Neural progenitor cell (in vitro differentiated cells): Measurements from ENCODE around the gene PKP3. TPM values are rescaled to one million over a fixed set of nuclear protein-coding genes. Genes with fewer than 3 reads are reported as not detected.

Experiments used
- DNase-seq: peaks from one replicate; pipeline ENCODE4 v3.0.0-alpha.2; 2016; ENCODE audit warnings: low spot score
- H2AFZ ChIP-seq: fragments of 200-600 bp; sonication (generic); replicated peaks from 2 replicates; pipeline ENCODE4 v1.6.1; 2016; ENCODE audit warnings: antibody characterized with exemption
- H3F3A ChIP-seq: fragments of 200-600 bp; sonication (generic); 2 replicates; pipeline ENCODE4 v1.6.1; 2016; ENCODE audit warnings: antibody characterized with exemption, low read depth
- H3K27ac ChIP-seq: fragments of 200-600 bp; sonication (generic); 2 replicates; pipeline ENCODE4 v1.5.1; 2016; ENCODE audit warnings: mild to moderate bottlenecking
- H3K27me3 ChIP-seq: fragments of 200-600 bp; sonication (generic); 2 replicates; pipeline ENCODE4 v1.6.1; 2016; ENCODE audit warnings: mild to moderate bottlenecking, moderate library complexity
- H3K36me3 ChIP-seq: fragments of 200-600 bp; sonication (generic); 2 replicates; pipeline ENCODE4 v1.5.1; 2016
- H3K4me1 ChIP-seq: fragments of 200-600 bp; sonication (generic); 2 replicates; pipeline ENCODE4 v1.6.1; 2016; ENCODE audit warnings: mixed run types
- H3K4me2 ChIP-seq: fragments of 200-600 bp; sonication (generic); 2 replicates; pipeline ENCODE4 v1.6.1; 2016
- H3K4me3 ChIP-seq: fragments of 200-600 bp; sonication (generic); 2 replicates; pipeline ENCODE4 v1.5.1; 2016
- H3K79me2 ChIP-seq: fragments of 200-600 bp; sonication (generic); 2 replicates; pipeline ENCODE4 v1.6.1; 2016; ENCODE audit warnings: low read depth
- H3K9ac ChIP-seq: fragments of 200-600 bp; sonication (generic); 2 replicates; pipeline ENCODE4 v1.6.1; 2016
- H3K9me3 ChIP-seq: fragments of 200-600 bp; sonication (generic); 2 replicates; pipeline ENCODE4 v1.5.1; 2016; ENCODE audit warnings: low read depth
- H4K20me1 ChIP-seq: fragments of 200-600 bp; sonication (generic); 2 replicates; pipeline ENCODE4 v1.6.1; 2016; ENCODE audit warnings: low read depth
- H3K27ac Mint-ChIP-seq: 3 replicates; pipeline ENCODE4 v1.8.0; 2021; ENCODE audit warnings: mixed read lengths
- H3K27me3 Mint-ChIP-seq: 2 replicates; pipeline ENCODE4 v1.8.0; 2022; ENCODE audit warnings: low read depth, mild to moderate bottlenecking, inconsistent platforms, moderate library complexity, mixed read lengths; ENCODE audit not compliant: insufficient read depth
- H3K36me3 Mint-ChIP-seq: 3 replicates; pipeline ENCODE4 v1.8.0; 2021; ENCODE audit warnings: mixed read lengths
- H3K4me1 Mint-ChIP-seq: 3 replicates; pipeline ENCODE4 v1.8.0; 2021; ENCODE audit warnings: mixed read lengths
- H3K4me3 Mint-ChIP-seq: 3 replicates; pipeline ENCODE4 v1.8.0; 2021; ENCODE audit warnings: mild to moderate bottlenecking, moderate library complexity, mixed read lengths
- H3K9me3 Mint-ChIP-seq: 3 replicates; pipeline ENCODE4 v1.8.0; 2020; ENCODE audit warnings: mixed read lengths
- EZH2 ChIP-seq: fragments of 200-600 bp; sonication (generic); IDR thresholded peaks from 2 replicates; pipeline ENCODE4 v1.6.1; 2017; ENCODE audit warnings: antibody characterized with exemption, mild to moderate bottlenecking, moderate library complexity
- EZH2phosphoT487 ChIP-seq: fragments of 200-600 bp; sonication (generic); IDR thresholded peaks from 2 replicates; pipeline ENCODE4 v1.6.1; 2017; ENCODE audit warnings: antibody characterized with exemption
- total RNA-seq: library from RNA; depleted of rRNA; stranded (reverse); fragments of >200 nt; gene quantifications from 2 replicates; pipeline ENCODE4 v1.2.3, GENCODE V29; 2015; ENCODE audit warnings: low replicate concordance
- TF ChIP-seq, protein P1 (sequence below): fragments of 200-600 bp; sonication (generic); IDR thresholded peaks from 2 replicates; pipeline ENCODE4 v1.5.1; 2017; ENCODE audit warnings: antibody characterized with exemption, mild to moderate bottlenecking

PKP3 gene
- total RNA-seq, 1 donor from 2014 or later = 8.5 TPM

DNA sequence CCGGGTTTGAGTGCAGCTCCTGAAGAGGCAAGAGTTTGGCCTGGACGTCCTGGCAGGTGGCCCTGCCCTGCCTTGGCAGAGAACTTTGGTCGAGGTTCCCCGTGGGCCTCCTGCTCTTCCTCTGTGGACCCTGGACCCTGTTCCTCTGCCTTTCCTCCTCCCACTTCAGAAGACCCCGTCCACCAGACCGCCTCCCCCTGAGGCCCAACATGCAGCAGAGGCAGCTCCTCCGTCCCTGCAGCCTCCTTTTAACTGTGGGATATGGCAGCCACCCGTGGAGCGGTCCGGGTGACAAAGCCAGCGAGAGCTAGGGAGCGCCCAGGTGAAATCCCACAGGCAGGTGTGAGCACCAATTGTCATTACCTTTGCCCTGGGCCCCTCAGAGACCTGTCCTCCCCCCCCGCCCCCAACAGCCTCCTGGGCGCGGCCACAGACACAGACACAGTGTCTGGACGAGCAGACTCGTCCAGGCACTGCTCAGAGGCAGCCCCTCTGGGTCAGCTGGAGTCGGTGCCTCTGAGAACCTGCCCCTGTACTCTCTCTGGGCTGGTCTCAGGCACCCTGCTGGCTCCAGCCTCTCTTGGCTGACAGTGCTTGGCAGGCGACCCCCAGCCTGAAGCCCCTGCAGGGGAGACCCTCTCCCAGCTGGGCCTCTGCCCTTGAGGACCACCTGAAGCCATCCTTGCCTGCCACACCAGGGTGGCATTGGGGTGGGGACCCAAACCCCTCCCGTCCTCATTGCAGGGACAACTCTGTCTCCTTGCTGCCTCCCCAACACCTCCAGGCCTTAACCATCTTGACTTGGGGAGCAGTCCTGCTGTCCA is 52.0 kb downstream of the PKP3 start:
- Histone ChIP-seq H3K4me2 (no peak overlapping the region), H3K27ac (no peak overlapping the region), H4K20me1 (no peaks in the 10 kb centered on the region), H3F3A (peaks cover 30% of the 10 kb centered on the region), H3K4me1 (peaks cover 10% of the 10 kb centered on the region), H3K79me2 (peaks cover 17% of the 10 kb centered on the region), H3K9ac (no peak overlapping the region), H3K9me3 (no peaks in the 10 kb centered on the region), H3K4me3 (no peak overlapping the region), H3K36me3 (no peaks in the 10 kb centered on the region), H2AFZ (no peak overlapping the region), H3K27me3 (no peaks in the 10 kb centered on the region)
- DNase-seq = no peak
- Mint-ChIP-seq H3K4me3 (no peak overlapping the region), H3K27me3 (peaks cover 2% of the 10 kb centered on the region), H3K27ac (peak overlapping the region; percentile 85), H3K36me3 (peaks cover 2% of the 10 kb centered on the region), H3K4me1 (peaks cover 19% of the 10 kb centered on the region), H3K9me3 (no peaks in the 10 kb centered on the region)
- no peak for TF ChIP-seq EZH2phosphoT487
- TF ChIP-seq EZH2 = no peak
- TF ChIP-seq, protein P1, sequence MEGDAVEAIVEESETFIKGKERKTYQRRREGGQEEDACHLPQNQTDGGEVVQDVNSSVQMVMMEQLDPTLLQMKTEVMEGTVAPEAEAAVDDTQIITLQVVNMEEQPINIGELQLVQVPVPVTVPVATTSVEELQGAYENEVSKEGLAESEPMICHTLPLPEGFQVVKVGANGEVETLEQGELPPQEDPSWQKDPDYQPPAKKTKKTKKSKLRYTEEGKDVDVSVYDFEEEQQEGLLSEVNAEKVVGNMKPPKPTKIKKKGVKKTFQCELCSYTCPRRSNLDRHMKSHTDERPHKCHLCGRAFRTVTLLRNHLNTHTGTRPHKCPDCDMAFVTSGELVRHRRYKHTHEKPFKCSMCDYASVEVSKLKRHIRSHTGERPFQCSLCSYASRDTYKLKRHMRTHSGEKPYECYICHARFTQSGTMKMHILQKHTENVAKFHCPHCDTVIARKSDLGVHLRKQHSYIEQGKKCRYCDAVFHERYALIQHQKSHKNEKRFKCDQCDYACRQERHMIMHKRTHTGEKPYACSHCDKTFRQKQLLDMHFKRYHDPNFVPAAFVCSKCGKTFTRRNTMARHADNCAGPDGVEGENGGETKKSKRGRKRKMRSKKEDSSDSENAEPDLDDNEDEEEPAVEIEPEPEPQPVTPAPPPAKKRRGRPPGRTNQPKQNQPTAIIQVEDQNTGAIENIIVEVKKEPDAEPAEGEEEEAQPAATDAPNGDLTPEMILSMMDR = no peak

DNA sequence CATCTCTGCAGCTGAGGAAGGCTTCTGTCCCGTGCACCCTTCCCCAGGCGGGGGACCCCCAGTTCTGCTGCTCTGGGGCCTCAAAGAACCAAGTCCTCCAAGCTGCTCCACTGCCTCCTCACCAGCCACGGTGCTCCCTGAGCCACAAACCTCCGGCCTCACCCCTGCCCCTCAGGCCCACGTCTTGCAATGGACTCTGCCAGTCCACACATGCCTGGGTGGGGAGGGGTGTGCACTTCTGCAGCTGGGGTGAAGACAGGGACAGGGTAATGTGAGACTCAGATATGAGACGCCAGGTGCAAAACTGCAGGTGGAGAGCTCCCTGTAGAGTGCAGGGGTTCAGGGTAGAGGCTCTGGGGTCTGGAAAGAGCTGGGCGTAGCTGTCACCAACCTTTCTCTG is 52.9 kb downstream of the PKP3 start:
- peaks cover 33% of the 10 kb centered on the region for H3F3A ChIP-seq
- H3K4me3 ChIP-seq = no peak overlapping the region
- no peak for TF ChIP-seq EZH2phosphoT487
- no peak for TF ChIP-seq EZH2
- TF ChIP-seq, protein P1 = no peak

GRCh38 chr11:447923-448731 is 54.1 kb downstream of the PKP3 start:
- H3K4me1 ChIP-seq = peaks cover 4% of the 10 kb centered on the region
- peak overlapping the region; percentile 79 for H3K4me3 ChIP-seq
- H3K79me2 ChIP-seq = peaks cover 38% of the 10 kb centered on the region
- Mint-ChIP-seq H3K4me3 (peak overlapping the region; percentile 91), H3K27me3 (peaks cover 5% of the 10 kb centered on the region), H3K36me3 (peaks cover 7% of the 10 kb centered on the region), H3K4me1 (peaks cover 26% of the 10 kb centered on the region), H3K9me3 (no peaks in the 10 kb centered on the region), H3K27ac (peak overlapping the region; percentile 92)
- peak overlapping the region; percentile 84 for H3K4me2 ChIP-seq
- H3F3A ChIP-seq = peaks cover 33% of the 10 kb centered on the region
- no peak overlapping the region for H3K27ac ChIP-seq
- no peaks in the 10 kb centered on the region for H3K36me3 ChIP-seq
- no peaks in the 10 kb centered on the region for H3K27me3 ChIP-seq
- DNase-seq = peak; percentile 97
- no peak for TF ChIP-seq EZH2phosphoT487
- TF ChIP-seq, protein P1 = peak; percentile 84
- H4K20me1 ChIP-seq = peaks cover 21% of the 10 kb centered on the region
- no peak overlapping the region for H3K9ac ChIP-seq
- H2AFZ ChIP-seq = peak overlapping the region; percentile 91
- H3K9me3 ChIP-seq = no peaks in the 10 kb centered on the region

More for the DNA sequence above, 52.9 kb downstream of the PKP3 start:
- Histone ChIP-seq H3K9me3 (no peaks in the 10 kb centered on the region), H3K4me2 (no peak overlapping the region), H3K4me1 (peaks cover 7% of the 10 kb centered on the region), H4K20me1 (peaks cover 9% of the 10 kb centered on the region), H3K27ac (no peak overlapping the region), H3K9ac (no peak overlapping the region), H3K27me3 (no peaks in the 10 kb centered on the region), H2AFZ (no peak overlapping the region), H3K36me3 (no peaks in the 10 kb centered on the region), H3K79me2 (peaks cover 26% of the 10 kb centered on the region)
- H3K36me3 Mint-ChIP-seq = peaks cover 4% of the 10 kb centered on the region
- no peak overlapping the region for H3K4me3 Mint-ChIP-seq
- H3K4me1 Mint-ChIP-seq = peaks cover 26% of the 10 kb centered on the region
- DNase-seq = no peak
- H3K9me3 Mint-ChIP-seq = no peaks in the 10 kb centered on the region
- H3K27ac Mint-ChIP-seq = no peak overlapping the region
- peaks cover 2% of the 10 kb centered on the region for H3K27me3 Mint-ChIP-seq
